PC-9 (cell line): Measurements from ENCODE around the gene DAND5.

Experiments used
- EZH2 ChIP-seq: fragments of 200-600 bp; sonication (generic); IDR thresholded peaks from 2 replicates; pipeline ENCODE4 v1.8.0; 2017; ENCODE audit warnings: antibody characterized with exemption, low read depth
- TF ChIP-seq, protein P1 (sequence below): fragments of 200-600 bp; sonication (generic); conservative IDR thresholded peaks from 2 replicates; pipeline ENCODE4 v1.6.1; 2017; ENCODE audit warnings: mixed run types, antibody characterized with exemption, mild to moderate bottlenecking, moderate library complexity

- TF ChIP-seq, protein P1, sequence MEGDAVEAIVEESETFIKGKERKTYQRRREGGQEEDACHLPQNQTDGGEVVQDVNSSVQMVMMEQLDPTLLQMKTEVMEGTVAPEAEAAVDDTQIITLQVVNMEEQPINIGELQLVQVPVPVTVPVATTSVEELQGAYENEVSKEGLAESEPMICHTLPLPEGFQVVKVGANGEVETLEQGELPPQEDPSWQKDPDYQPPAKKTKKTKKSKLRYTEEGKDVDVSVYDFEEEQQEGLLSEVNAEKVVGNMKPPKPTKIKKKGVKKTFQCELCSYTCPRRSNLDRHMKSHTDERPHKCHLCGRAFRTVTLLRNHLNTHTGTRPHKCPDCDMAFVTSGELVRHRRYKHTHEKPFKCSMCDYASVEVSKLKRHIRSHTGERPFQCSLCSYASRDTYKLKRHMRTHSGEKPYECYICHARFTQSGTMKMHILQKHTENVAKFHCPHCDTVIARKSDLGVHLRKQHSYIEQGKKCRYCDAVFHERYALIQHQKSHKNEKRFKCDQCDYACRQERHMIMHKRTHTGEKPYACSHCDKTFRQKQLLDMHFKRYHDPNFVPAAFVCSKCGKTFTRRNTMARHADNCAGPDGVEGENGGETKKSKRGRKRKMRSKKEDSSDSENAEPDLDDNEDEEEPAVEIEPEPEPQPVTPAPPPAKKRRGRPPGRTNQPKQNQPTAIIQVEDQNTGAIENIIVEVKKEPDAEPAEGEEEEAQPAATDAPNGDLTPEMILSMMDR: no peak
- no peak for TF ChIP-seq EZH2
These were observed 54.3 kb downstream of the DAND5 start for GRCh38 chr19:13023656-13024055.
